Ishikawa (cell line): ENCODE data around the gene ATP1B4.

Experiments
- CEBPB ChIP-seq: IDR thresholded peaks from 2 replicates; pipeline ENCODE4 v1.6.1; 2012
- CREB1 ChIP-seq: IDR thresholded peaks from 2 replicates; pipeline ENCODE4 v1.6.1; 2012; ENCODE audit warnings: low read depth
- EGR1 ChIP-seq: IDR thresholded peaks from 2 replicates; pipeline ENCODE4 v1.6.1; 2012
- EP300 ChIP-seq: IDR thresholded peaks from 2 replicates; pipeline ENCODE4 v1.6.1; 2012; ENCODE audit warnings: borderline replicate concordance
- FOXM1 ChIP-seq: IDR thresholded peaks from 2 replicates; pipeline ENCODE4 v1.6.1; 2012; ENCODE audit warnings: low read depth, borderline replicate concordance
- NFIC ChIP-seq: IDR thresholded peaks from 2 replicates; pipeline ENCODE4 v1.6.1; 2012
- RAD21 ChIP-seq: IDR thresholded peaks from 2 replicates; pipeline ENCODE4 v1.6.1; 2012; ENCODE audit warnings: low read depth
- TAF1 ChIP-seq: IDR thresholded peaks from 2 replicates; pipeline ENCODE4 v1.6.1; 2012; ENCODE audit warnings: low read depth, mild to moderate bottlenecking
- TCF12 ChIP-seq: IDR thresholded peaks from 2 replicates; pipeline ENCODE4 v1.6.1; 2012; ENCODE audit warnings: low read depth
- TEAD4 ChIP-seq: IDR thresholded peaks from 2 replicates; pipeline ENCODE4 v1.6.1; 2012
- YY1 ChIP-seq: IDR thresholded peaks from 2 replicates; pipeline ENCODE4 v1.6.1; 2012; ENCODE audit warnings: low read depth
- ZBTB7A ChIP-seq: IDR thresholded peaks from 2 replicates; pipeline ENCODE4 v1.6.1; 2012; ENCODE audit warnings: low read depth
- TF ChIP-seq, protein P1 (sequence below): IDR thresholded peaks from 2 replicates; pipeline ENCODE4 v1.6.1; 2012
- TF ChIP-seq, protein P2 (sequence below): IDR thresholded peaks from 2 replicates; pipeline ENCODE4 v1.6.1; 2012
- TF ChIP-seq, protein P3 (sequence below): IDR thresholded peaks from 2 replicates; pipeline ENCODE4 v1.6.1; 2012; ENCODE audit warnings: low read depth, mild to moderate bottlenecking

ATP1B4 gene

DNA sequence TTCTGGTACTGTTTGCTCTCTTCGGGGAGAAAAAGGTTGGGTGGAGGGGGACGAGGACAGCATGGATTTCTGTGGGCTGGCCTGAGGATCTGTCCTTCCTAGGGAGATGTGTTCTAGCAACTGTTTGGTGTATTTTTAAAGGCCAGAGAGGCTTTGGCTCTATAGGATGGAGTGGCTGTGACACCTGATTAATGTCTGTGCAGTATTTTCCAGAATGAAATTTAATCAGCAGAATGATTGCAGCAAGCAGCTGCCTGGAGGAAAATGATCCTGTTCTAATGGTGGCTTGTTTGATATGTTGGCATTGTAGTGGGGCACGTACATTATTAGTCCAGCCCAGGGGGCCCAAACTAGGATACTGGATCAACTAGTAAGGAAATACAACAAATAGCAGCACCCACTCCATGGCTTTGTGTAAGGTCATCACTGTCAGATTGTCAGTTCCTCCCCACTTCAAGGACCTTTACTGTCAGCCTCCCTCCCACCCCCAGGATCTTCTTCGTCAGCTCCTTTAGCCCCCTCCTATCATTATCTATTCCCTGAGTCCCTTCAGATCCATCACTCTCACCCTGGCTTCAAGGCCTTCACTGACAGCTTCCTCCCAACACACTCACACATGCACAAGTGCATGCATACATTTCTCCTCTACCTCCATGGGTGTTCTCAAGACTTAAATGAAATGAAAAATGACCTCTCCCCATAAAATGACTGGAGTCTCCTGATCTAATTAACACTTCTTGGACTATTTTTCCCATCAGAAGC, 40.2 kb upstream of the ATP1B4 start:
- TF ChIP-seq CREB1 (no peak), EGR1 (no peak), ZBTB7A (no peak), RAD21 (no peak), EP300 (no peak)

DNA sequence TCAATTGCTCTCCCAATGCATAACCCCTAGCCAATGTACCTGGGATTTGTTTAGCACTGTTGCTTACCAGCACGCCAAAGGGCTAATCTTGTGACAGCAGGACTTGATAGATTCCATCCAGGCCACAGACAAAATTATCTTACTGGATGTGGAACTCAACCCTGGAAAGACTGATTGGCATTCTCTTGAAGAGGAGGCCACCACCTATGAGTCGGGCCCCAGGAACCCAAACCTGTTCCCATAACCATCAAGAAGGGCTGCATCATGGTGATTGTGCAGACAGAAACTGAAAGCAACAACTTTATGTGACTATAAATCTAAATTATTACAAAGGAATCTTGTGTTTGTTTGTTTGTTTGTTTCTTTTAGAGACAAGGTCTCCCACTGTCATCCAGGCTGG, 30.8 kb upstream of the ATP1B4 start:
- no peak for TF ChIP-seq CREB1

DNA sequence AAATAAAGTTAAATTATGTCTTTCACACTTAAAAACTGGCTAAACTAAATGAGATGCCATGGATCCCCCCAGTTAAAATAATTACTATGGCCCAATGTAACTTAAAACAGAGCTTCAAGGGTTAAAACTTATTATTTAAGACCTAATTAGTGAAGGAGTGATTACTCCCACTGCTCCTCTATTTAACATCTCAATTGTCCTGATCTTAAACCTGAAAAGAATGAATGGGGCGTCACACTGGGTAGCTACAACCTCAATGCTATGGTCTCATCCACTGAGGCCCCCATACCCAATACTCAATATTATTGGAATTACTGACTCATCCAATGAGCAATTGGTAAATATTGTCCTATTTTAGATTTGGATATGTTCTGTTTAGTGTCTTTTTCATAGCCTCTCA, 29.5 kb upstream of the ATP1B4 start:
- TF ChIP-seq CREB1 (no peak), TCF12 (no peak)

DNA sequence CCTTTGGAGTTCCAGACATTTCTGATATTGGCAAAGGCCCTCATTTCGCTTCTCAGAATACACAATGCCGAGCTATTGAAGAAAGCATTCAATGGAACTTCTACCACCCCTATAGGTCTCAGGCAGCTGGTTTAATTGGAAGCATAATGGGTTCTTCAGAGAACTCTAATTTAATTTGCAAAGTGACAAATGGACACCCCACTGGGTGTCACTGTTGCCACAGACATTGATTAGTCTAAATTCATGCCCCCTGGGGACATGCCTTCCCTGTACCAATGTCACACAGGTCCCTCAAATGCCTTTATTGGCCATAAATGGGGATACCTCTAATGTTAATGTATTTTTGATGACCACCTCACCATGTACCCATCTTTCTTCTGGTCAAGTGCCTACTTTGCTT, 27.7 kb upstream of the ATP1B4 start:
- TF ChIP-seq CREB1 (no peak), EP300 (no peak), FOXM1 (no peak), NFIC (no peak)

DNA sequence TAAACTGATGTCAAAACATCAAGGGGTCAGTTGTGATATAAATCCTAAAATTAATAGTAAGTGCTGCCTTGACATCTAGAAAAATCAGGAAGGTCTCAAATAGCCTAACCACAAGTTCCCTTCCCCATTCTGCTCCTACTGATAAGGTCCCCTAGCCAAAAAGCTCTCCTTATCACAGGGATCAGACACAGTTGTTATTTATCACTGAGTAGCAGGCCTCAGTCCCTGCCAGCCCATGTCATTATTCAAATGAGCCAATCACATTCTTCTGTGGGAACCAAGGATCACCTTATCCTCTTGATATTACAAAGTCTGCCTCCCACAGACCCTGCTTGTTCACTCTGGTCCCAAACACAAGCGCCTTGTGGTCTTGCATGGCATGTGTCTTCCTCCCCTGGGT, 27.3 kb upstream of the ATP1B4 start:
- TF ChIP-seq TCF12 = no peak
- TF ChIP-seq, protein P1, sequence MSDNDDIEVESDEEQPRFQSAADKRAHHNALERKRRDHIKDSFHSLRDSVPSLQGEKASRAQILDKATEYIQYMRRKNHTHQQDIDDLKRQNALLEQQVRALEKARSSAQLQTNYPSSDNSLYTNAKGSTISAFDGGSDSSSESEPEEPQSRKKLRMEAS = no peak
- TF ChIP-seq TEAD4 = no peak
- no peak for TF ChIP-seq EGR1
- TF ChIP-seq, protein P2, sequence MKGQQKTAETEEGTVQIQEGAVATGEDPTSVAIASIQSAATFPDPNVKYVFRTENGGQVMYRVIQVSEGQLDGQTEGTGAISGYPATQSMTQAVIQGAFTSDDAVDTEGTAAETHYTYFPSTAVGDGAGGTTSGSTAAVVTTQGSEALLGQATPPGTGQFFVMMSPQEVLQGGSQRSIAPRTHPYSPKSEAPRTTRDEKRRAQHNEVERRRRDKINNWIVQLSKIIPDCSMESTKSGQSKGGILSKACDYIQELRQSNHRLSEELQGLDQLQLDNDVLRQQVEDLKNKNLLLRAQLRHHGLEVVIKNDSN = no peak
- no peak for TF ChIP-seq YY1
- TF ChIP-seq CREB1 = no peak
- TF ChIP-seq, protein P3, sequence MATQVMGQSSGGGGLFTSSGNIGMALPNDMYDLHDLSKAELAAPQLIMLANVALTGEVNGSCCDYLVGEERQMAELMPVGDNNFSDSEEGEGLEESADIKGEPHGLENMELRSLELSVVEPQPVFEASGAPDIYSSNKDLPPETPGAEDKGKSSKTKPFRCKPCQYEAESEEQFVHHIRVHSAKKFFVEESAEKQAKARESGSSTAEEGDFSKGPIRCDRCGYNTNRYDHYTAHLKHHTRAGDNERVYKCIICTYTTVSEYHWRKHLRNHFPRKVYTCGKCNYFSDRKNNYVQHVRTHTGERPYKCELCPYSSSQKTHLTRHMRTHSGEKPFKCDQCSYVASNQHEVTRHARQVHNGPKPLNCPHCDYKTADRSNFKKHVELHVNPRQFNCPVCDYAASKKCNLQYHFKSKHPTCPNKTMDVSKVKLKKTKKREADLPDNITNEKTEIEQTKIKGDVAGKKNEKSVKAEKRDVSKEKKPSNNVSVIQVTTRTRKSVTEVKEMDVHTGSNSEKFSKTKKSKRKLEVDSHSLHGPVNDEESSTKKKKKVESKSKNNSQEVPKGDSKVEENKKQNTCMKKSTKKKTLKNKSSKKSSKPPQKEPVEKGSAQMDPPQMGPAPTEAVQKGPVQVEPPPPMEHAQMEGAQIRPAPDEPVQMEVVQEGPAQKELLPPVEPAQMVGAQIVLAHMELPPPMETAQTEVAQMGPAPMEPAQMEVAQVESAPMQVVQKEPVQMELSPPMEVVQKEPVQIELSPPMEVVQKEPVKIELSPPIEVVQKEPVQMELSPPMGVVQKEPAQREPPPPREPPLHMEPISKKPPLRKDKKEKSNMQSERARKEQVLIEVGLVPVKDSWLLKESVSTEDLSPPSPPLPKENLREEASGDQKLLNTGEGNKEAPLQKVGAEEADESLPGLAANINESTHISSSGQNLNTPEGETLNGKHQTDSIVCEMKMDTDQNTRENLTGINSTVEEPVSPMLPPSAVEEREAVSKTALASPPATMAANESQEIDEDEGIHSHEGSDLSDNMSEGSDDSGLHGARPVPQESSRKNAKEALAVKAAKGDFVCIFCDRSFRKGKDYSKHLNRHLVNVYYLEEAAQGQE = no peak

DNA sequence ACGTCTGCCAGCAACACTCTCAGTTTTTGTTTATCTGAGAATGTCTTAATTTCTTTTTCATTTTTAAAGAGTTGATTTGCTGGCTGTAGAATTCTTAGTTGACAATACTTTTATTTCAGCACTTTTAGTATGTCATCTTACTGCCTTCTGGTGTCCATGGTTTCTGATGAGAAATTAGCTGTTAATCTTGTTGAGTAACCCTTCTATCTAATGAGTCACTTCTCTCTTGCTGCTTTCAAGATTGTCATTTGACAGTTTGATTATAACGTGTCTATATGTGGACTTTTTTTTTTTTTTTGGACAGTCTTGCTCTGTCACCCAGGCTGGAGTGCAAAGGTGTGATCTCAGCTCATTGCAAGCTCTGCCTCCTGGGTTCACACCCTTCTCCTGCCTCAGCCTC, 26.6 kb upstream of the ATP1B4 start:
- no peak for TF ChIP-seq TEAD4
- no peak for TF ChIP-seq EGR1
- TF ChIP-seq EP300 = no peak
- TF ChIP-seq FOXM1 = no peak
- no peak for TF ChIP-seq RAD21
- no peak for TF ChIP-seq CREB1
- no peak for TF ChIP-seq ZBTB7A
- TF ChIP-seq, protein P2 = no peak

DNA sequence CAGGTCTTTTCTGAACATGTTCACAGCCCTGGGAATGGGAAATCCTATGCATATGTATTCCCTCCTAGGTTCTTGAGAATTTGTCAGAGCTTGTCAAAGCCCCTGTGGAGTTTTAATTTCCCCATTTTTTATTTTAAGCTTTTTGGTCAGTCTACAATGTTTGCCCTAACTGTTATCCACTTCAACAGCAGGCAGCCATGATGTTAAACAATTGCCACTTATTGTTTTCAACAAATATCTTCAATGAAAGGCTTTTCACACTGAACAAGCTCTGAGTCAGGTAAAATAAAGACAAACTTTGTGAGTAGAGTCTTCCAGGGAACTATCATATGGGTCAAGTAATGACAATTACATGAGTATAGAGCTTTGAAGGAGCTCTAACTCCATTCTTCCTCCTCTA, 25.0 kb upstream of the ATP1B4 start:
- TF ChIP-seq, protein P2 = no peak
- no peak for TF ChIP-seq RAD21
- no peak for TF ChIP-seq CEBPB
- TF ChIP-seq TAF1 = no peak
- no peak for TF ChIP-seq ZBTB7A
- TF ChIP-seq TEAD4 = no peak
- TF ChIP-seq, protein P3 = no peak
- TF ChIP-seq EGR1 = no peak
- no peak for TF ChIP-seq EP300
- no peak for TF ChIP-seq NFIC
- TF ChIP-seq FOXM1 = no peak
- TF ChIP-seq, protein P1 = no peak
- TF ChIP-seq YY1 = no peak
- TF ChIP-seq CREB1 = no peak
- no peak for TF ChIP-seq TCF12
